K562 (cell line): Measurements from ENCODE around the gene BRAF. TPM values are rescaled to one million over a fixed set of nuclear protein-coding genes. Genes with fewer than 3 reads are reported as not detected.

Experiments
- CCNT2 ChIP-seq: IDR thresholded peaks from 2 replicates; pipeline ENCODE4 v1.6.1; 2011; ENCODE audit warnings: borderline replicate concordance, low read depth, mild to moderate bottlenecking, moderate library complexity, mixed read lengths, low read length; ENCODE audit not compliant: insufficient read length; ENCODE audit errors: extremely low read depth
- CEBPB ChIP-seq: fragments of 450-650 bp; IDR thresholded peaks from 2 replicates; pipeline ENCODE4 v1.6.1; 2016; ENCODE audit warnings: missing genetic modification characterization, missing compliant biosample characterization
- GABPA ChIP-seq: fragments of 200-800 bp; sonication (Bioruptor generic); conservative IDR thresholded peaks from 2 replicates; pipeline ENCODE4 v1.6.1; 2016; ENCODE audit warnings: low read depth, missing genetic modification characterization, missing compliant biosample characterization
- KDM5B ChIP-seq: fragments of 200-600 bp; sonication (generic); IDR thresholded peaks from 2 replicates; pipeline ENCODE4 v1.6.1; 2012; ENCODE audit warnings: low read depth, mild to moderate bottlenecking, moderate library complexity, low read length, control low read depth, inconsistent platforms; ENCODE audit not compliant: insufficient replicate concordance
- KLF6 ChIP-seq: fragments of 250-450 bp; sonication (Bioruptor Pico); IDR thresholded peaks from 2 replicates; pipeline ENCODE4 v1.4.0; 2020; ENCODE audit warnings: mild to moderate bottlenecking, moderate library complexity, borderline replicate concordance
- MCM2 ChIP-seq: fragments of 450-650 bp; IDR thresholded peaks from 2 replicates; pipeline ENCODE4 v1.6.1; 2017; ENCODE audit warnings: low read depth, mild to moderate bottlenecking
- NFIC ChIP-seq: fragments of 450-650 bp; IDR thresholded peaks from 2 replicates; pipeline ENCODE4 v1.6.1; 2017; ENCODE audit warnings: mild to moderate bottlenecking, inconsistent platforms
- PHB2 ChIP-seq: fragments of 450-650 bp; IDR thresholded peaks from 2 replicates; pipeline ENCODE4 v1.6.1; 2017; ENCODE audit warnings: low read depth
- POLR2AphosphoS5 ChIP-seq: IDR thresholded peaks from 2 replicates; pipeline ENCODE4 v1.6.1; 2011; ENCODE audit warnings: mild to moderate bottlenecking, low read depth, low read length, moderate library complexity; ENCODE audit not compliant: control insufficient read depth, insufficient read depth
- POU5F1 ChIP-seq: fragments of 150-350 bp; IDR thresholded peaks from 2 replicates; pipeline ENCODE4 v1.6.1; 2014; ENCODE audit warnings: borderline replicate concordance, low read length, low read depth, mild to moderate bottlenecking; ENCODE audit not compliant: partially characterized antibody
- SIRT6 ChIP-seq: IDR thresholded peaks from one replicate; pipeline ENCODE4 v1.6.1; 2012; ENCODE audit warnings: low read depth, mild to moderate bottlenecking, control low read depth, inconsistent platforms, low read length, moderate library complexity
- SNAPC5 ChIP-seq: fragments of 250-450 bp; sonication (Bioruptor Pico); IDR thresholded peaks from 2 replicates; pipeline ENCODE4 v1.8.0; 2021; ENCODE audit warnings: moderate library complexity, mild to moderate bottlenecking, inconsistent platforms
- STAT5A ChIP-seq: IDR thresholded peaks from 2 replicates; pipeline ENCODE4 v1.6.1; 2012; ENCODE audit warnings: low read length, inconsistent platforms, borderline replicate concordance
- TBL1XR1 ChIP-seq, 2 experiments: IDR thresholded peaks; 2 replicates each; pipeline ENCODE4 v1.6.1; 2012; ENCODE audit warnings: improper control_type of control experiment in 2 of 2, low read length in 2 of 2, mild to moderate bottlenecking in 1 of 2
- ZMIZ1 ChIP-seq, 2 experiments: fragments of 150-350 bp in 1 of 2; IDR thresholded peaks; 2 replicates each; pipeline ENCODE4 v1.6.1; 2012 to 2016; ENCODE audit warnings: low read depth in 2 of 2, low read length in 2 of 2, mild to moderate bottlenecking in 1 of 2, moderate library complexity in 1 of 2
- ZNF239 ChIP-seq: fragments of 250-450 bp; sonication (Bioruptor Pico); IDR thresholded peaks from 2 replicates; pipeline ENCODE4 v1.4.0; 2020; ENCODE audit warnings: mild to moderate bottlenecking
- ZNF282 ChIP-seq: sonication (generic); formaldehyde crosslinking; IDR thresholded peaks from 2 replicates; pipeline ENCODE4 v1.8.1; 2023; ENCODE audit warnings: missing genetic modification reagents
- ZNF785 ChIP-seq: fragments of 250-450 bp; sonication (Bioruptor Pico); IDR thresholded peaks from 2 replicates; pipeline ENCODE4 v1.4.0; 2020; ENCODE audit warnings: mild to moderate bottlenecking
- polyA plus RNA-seq, 8 experiments: library from polyadenylated mRNA; depleted of rRNA in 4 of 8; stranded (reverse) in 5 of 8; unstranded in 3 of 8; fragments of >200 nt; fragmentation: Nextera tagmentation in 2 of 8; fragmentation: Illumina TruSeq in 1 of 8; extraction: Ambion mirVana in 2 of 8; extraction: Trizol in 1 of 8; gene quantifications; 2 replicates each; pipeline versions ENCODE4 v1.2.1 to v1.2.3, GENCODE V29; 2011 to 2014; ENCODE audit warnings: inconsistent platforms in 1 of 8, missing spikeins in 1 of 8
- total RNA-seq, 7 experiments: library from RNA; depleted of rRNA in 6 of 7; stranded (reverse); fragments of >200 nt in 6 of 7; fragmentation: Illumina TruSeq in 2 of 7; extraction: Trizol in 2 of 7; gene quantifications; 2 replicates each; pipeline versions ENCODE4 v1.2.1 to v1.2.3, GENCODE V29; 2011 to 2021; ENCODE audit warnings: low replicate concordance in 1 of 7
- TF ChIP-seq, protein P1 (sequence below): sonication (generic); formaldehyde crosslinking; IDR thresholded peaks from 2 replicates; pipeline ENCODE4 v1.8.1; 2023; ENCODE audit warnings: mild to moderate bottlenecking, missing genetic modification reagents
- TF ChIP-seq, protein P2 (sequence below): fragments of 450-650 bp; formaldehyde crosslinking; IDR thresholded peaks from 2 replicates; pipeline ENCODE4 v1.4.0; 2020; ENCODE audit warnings: mild to moderate bottlenecking

The BRAF gene
- total and polyA plus RNA-seq, 9 of the 15 experiments (the other 6 are each of a cell fraction or from before 2014, with no cell fraction given) = 3.6 to 38.3 (median 21.9) TPM

DNA sequence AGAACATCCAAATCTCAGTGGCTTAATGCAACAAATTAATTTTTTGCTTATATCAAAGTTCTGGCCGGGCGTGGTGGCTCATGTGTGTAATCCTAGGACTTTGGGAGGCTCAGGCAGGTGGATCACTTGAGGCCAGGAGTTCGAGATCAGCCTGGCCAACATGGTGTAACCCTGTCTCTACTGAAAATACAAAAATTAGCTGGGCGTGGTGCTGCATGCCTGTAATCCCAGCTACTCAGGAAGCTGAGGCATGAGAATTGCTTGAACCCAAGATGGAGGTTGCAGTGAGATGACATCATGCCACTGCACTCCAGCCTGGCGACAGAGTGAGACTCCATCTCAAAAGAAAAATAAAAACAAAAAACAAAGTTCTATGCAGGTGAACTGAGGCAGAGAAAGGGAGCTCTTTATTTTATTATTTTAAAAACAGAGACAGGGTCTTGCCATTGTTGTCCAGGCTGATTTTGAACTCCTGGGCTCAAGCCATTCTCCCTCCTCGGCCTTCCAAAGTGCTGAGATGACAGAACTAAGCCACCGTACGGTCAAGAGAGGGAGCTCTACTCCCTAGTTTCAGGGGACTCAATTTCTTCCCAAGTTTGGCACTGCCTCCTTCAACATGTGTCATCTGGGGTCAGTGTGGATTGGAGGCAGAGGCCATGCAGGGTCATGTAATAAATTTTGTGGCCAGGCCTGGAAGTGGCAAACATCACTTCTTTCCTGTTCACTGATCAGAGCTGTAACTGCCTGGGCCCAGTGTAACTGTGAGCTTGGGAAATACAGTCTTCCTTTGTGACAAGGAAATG is 249.6 kb downstream of the BRAF start (continued):
- TF ChIP-seq ZMIZ1 (IDR thresholded peaks at IDR 0.05; ENCODE audit: low read depth in 2 of 2, low read length in 2 of 2) (no peak), GABPA (tag) (no peak), CEBPB (no peak), ZNF282 (no peak), ZNF239 (CRISPR knock-in tag) (no peak), PHB2 (no peak), STAT5A (no peak), KLF6 (CRISPR knock-in tag) (no peak), TBL1XR1 (IDR thresholded peaks at IDR 0.05; ENCODE audit: low read length in 2 of 2) (no peak), POU5F1 (no peak), KDM5B (no peak), CCNT2 (no peak), POLR2AphosphoS5 (no peak), SIRT6 (no peak), ZNF785 (CRISPR knock-in tag) (no peak), SNAPC5 (CRISPR knock-in tag) (no peak), NFIC (peak; percentile 33), MCM2 (no peak)
- TF ChIP-seq, protein P1, sequence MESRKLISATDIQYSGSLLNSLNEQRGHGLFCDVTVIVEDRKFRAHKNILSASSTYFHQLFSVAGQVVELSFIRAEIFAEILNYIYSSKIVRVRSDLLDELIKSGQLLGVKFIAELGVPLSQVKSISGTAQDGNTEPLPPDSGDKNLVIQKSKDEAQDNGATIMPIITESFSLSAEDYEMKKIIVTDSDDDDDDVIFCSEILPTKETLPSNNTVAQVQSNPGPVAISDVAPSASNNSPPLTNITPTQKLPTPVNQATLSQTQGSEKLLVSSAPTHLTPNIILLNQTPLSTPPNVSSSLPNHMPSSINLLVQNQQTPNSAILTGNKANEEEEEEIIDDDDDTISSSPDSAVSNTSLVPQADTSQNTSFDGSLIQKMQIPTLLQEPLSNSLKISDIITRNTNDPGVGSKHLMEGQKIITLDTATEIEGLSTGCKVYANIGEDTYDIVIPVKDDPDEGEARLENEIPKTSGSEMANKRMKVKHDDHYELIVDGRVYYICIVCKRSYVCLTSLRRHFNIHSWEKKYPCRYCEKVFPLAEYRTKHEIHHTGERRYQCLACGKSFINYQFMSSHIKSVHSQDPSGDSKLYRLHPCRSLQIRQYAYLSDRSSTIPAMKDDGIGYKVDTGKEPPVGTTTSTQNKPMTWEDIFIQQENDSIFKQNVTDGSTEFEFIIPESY = no peak
- TF ChIP-seq, protein P2, sequence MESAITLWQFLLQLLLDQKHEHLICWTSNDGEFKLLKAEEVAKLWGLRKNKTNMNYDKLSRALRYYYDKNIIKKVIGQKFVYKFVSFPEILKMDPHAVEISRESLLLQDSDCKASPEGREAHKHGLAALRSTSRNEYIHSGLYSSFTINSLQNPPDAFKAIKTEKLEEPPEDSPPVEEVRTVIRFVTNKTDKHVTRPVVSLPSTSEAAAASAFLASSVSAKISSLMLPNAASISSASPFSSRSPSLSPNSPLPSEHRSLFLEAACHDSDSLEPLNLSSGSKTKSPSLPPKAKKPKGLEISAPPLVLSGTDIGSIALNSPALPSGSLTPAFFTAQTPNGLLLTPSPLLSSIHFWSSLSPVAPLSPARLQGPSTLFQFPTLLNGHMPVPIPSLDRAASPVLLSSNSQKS (CRISPR knock-in tag) = no peak
